Stimulated activated CD4-positive, alpha-beta T cell treated with anti-CD3 and anti-CD28 coated beads, Interleukin-2, amount 100 ng/mL, for 4 hours (primary cell): ENCODE data around the gene CCDC91.
"Not testable (repeated sequence)": the region's sequence is repeated elsewhere in the genome, so short reads cannot be mapped to it uniquely, and the experiment has no call there.

Experiments
- DNase-seq: peaks from one replicate; pipeline ENCODE4 v3.0.0-alpha.2; 2020; ENCODE audit warnings: low read depth

CCDC91 gene

DNA sequence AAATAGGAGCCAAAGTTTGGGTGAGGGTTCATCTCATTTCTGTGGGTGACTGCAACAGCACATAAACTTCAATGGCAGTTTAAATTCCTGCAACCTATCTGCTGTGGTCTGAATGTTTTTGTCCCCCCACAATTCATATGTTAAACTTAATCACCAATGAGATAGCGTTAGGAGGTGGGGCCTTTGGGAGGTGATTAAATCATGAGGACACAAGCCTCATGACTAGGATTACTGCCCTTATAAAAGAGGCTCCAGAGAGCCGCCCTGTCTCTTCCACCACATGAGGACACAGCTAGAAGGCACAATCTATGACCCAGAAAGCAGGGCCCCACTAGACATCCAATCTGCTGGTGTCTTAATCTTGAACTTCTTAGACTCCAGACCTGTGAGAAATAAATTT lies 3.8 kb upstream of the CCDC91 start:
- no peak for DNase-seq

DNA sequence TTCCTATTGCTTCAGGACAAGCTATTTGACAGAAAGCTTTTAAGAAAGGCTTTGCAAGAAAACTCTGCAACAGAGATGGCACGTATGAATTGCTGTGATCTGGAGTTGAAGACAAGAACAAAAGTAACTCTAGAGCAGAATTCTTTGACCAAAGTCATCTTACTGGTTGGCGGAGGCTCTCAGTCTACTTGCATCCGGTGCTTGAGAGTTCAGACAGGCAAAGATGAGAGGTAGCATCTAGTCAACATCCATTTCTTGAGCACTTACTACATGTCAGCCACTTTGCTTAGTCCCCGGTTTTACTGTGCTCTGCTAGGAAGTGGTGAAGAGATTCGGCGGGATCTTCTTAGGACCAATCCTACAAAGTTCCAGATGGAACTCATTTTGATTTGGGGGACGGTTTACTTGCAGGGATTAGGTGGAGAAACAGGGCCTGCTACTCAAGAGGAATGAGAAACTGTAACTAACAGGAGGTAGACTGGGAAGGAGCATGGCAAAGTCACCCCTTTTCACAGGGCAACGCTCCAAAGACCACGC lies 404 bp upstream of the CCDC91 start:
- no peak for DNase-seq

DNA sequence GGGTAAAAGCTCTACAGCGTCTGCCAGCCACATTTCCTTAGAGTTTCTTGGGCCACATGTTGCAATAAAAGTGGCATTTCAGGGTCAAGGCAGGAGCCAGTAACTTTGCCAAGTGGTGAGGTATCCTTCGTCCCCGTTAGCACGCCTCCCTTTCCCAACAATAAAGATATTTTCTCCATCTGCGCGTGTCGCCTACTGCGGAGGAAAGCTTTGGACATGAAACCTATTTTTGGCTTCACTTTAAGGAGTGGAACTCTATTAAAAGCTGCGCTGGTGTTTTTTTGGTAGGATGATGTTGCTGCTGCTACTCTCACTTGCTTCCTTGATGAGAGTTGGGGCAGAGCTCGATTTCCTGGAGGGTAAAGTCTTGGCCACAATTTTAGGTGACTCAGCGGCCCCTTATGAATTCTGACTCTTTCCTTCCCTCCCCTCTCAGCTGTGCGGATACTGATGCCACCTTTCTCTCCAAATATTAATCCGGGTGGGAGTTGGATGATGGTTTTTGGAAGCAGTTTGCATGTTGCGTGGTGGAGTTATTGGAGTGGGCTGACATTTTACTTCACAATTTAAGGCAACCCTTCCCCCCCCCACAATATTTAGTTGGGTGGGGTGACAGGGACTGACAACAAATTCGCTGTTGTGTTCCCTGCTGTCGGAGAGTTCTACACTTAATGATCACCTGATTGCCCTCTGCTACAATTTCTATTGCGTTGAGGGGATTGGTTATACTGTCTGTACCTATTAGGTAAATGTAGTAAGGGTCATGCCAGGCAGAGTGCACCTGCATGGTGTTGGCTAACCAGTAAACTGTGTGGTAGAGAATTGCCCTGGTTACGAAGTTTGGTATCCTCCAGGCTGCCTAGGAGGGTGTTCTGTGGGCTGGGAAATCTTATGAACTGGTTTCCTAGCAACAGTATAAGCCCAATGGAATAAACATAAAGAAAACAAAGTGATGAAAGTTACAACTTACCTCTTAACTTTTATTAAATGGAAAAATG lies 1.1 kb downstream of the CCDC91 start:
- DNase-seq, result no peak

DNA sequence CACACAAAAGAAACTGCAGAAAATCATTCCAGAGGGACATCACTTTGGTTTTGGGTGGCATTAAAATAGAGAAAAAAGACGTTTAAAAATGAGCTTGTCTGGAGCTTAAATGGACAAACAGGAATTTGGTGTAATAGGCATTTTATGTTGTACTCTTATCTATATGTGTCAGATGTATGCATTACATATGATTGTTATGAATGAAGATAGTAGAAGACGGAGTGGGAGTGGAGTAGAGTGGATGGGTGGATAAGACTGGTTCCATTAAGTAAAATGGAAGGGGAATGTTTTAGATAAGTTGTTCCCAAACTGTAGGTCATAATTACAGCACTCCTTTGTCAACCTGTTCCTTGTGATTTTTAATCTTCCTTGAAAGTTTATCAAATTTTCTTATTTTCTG lies 1.9 kb downstream of the CCDC91 start:
- DNase-seq, result no peak

DNA sequence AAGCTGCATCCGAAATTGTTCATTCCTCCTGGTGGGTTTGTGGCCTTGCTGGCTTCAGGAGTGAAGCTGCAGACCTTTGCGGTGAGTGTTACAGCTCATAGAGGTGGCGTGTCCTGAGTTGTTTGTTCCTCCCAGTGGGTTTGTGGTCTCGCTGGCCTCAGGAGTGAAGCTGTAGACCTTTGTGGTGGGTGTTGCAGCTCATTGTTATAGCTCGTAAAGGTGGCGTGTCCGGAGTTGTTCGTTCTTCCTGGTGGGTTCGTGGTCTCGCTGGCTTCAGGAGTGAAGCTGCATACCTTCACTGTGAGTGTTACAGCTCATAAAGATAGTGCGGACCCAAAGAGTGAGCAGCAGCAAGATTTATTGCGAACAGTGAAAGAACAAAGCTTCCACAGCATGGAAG lies 4.4 kb downstream of the CCDC91 start:
- not testable (repeated sequence) for DNase-seq

DNA sequence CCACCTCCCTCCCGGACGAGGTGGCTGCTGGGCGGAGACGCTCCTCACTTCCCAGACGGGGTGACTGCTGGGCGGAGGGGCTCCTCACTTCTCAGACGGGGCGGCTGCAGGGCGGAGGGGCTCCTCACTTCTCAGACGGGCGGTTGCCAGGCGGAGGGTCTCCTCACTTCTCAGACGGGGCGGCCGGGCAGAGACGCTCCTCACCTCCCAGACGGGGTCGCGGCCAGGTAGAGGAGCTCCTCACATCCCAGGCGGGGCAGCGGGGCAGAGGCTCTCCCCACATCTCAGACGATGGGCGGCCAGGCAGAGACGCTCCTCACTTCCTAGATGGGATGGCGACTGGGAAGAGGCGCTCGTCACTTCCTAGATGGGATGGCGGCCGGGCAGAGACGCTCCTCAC lies 10.9 kb downstream of the CCDC91 start:
- DNase-seq, result not testable (repeated sequence)

DNA sequence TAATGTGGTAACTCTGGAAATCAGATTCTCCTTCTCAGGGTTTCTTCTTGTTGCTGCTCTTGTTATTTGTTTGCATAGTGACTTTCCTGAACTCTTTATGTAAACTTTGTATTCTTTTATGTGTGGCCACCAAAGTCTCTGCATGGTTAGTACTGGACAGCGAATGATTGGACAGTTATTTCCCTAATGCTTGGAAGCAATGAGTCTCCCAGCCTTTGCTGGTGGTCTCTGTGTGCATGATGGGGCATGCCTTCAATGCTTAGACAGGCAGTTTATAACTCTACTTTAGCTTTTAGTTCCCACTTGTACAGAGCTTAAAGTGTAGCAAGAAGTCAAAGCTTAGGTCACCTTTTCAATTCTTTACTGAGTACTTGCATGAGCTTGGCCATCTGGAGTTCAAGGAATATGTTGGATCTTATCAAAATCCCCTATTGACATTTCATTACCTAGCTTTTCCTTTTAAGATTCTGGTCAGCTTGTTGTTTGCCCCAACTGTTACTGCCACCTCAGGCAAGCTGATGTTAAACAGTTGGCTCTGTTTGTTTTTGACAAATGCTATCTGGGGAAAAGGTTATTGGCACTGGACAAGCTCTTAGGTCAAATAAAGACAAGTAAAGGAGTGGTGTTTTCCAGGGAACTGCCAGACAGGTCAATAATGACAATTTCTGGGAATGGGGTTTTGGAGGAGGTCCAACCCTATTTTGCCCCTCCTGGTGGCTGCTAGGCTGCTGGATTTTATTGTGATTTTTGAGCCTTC lies 12.3 kb downstream of the CCDC91 start:
- no peak for DNase-seq

DNA sequence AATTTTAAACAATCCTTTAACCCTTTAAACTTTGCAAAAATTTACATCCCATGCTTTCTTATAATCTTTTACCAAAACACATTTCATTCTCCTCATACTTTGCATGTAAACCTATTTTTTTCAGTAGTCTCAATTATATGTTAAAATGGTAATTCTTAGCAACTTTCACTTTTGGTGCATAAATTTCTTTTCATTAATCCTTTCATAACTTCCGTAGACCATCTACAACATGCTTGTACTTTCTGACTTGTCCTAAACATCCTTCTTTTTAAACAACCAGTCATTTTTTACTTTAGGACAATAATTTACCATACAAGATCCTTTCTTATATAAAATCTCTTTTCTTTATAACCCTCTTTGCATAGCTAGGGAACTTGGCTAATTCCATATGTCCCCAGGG lies 19.5 kb downstream of the CCDC91 start:
- no peak for DNase-seq

DNA sequence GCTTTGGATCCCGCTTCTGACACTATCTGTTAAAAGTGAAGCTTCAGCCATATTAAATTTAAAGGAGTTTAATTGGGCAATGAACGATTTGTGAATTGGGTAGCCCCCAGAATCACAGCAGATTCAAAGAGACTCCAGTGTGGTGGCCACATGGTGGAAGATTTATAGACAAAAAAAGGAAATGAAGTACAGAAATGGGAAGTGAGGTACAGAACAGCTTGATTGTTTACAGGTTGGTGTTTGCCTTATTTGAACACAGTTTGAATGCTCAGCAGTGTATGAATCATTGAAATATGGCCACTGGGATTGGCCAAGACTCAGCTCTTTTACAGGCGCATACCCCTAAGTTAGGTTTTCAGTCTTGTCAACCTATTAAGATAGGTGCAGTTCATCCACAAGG lies 21.9 kb downstream of the CCDC91 start:
- no peak for DNase-seq

DNA sequence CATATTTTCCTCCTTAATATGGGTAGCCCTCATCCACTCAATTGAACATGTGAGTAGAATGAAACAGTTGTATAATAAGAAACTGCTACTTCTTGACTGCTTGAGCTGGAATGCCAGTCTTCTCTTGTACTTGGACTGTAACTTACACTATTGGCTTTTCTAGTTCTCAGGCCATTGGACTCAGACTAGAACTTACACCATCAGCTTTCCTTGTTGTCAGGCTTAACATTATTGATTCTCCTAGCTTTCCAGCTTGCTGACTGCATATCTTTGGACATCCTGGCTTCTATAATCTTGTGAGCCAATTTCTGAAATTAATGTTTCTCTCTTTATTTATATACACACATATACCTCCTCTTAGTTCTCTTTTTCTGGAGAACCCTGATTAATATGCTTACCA lies 24.8 kb downstream of the CCDC91 start:
- DNase-seq, result no peak

DNA sequence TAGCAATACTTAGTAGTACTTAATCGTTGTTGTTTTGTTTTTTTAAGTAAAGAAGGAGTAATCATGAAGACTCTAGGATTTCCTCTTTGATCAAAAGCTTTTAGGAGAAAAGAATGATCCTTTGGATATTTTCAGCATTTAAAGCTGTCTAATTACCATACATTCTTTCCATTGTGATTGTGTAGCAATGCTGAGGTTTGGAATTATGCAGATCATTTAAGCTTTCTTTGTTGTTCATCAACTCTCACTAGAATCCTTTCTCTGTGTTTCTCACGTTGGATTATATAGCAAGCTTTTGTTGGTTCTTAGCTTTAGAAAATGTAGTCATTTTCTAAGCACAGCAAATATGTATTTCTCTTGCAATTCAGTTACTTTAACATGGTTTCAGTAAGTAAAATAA lies 25.8 kb downstream of the CCDC91 start:
- DNase-seq, result no peak

DNA sequence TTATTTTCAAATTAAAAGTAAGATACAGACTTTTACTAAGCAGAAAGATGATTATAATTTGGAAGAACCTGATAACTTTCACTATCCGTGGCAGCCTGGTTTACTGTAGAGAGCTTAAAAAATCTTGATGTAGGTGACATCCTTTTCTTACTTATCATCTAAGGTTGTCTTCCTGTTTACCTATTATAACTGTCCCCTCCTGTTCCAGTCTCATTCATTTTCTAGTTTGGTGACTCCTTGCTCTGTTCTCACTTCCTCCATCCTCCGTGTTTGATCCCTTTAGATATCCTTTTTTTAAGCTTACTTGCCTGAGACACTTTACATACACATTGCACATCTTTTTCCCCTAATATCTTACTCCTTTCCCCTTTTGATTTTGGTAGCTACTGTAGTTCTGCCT lies 27.5 kb downstream of the CCDC91 start:
- no peak for DNase-seq

DNA sequence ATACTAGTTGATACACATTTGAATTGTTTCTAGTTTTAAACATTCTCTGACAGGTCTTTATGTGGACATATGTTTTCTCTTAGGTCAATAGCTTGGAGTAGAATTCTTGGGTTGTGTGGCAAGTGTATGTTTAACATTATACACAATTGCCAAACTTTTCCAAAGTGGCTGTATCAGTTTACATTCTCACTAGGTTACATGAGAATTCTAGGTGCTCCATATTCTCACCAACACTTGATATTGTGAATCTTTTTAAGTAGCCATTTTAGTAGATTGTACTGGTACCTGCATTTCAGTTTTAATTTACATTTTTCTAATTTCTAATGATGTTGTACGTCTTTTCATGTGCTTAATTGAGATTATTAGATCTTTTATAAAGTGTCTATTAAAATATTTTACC lies 28.6 kb downstream of the CCDC91 start:
- DNase-seq, result no peak

DNA sequence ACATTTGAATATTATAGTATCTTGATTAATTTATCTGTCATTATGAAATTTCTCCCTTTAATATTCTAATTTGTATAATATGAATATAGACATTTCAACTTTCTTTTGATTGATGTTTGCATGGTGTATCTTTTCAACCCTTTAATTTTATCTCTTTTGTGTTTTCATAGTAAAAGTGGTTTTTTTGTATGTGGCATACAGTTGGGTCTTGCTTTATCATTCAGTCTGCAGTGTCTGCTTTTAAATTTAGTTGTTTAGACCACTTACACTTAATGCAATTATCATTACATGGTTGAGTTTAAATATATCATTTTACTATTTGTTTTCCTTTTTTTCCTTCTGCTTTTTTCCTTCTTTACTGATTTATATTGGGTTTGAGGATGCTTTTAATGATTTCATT lies 29.6 kb downstream of the CCDC91 start:
- no peak for DNase-seq

DNA sequence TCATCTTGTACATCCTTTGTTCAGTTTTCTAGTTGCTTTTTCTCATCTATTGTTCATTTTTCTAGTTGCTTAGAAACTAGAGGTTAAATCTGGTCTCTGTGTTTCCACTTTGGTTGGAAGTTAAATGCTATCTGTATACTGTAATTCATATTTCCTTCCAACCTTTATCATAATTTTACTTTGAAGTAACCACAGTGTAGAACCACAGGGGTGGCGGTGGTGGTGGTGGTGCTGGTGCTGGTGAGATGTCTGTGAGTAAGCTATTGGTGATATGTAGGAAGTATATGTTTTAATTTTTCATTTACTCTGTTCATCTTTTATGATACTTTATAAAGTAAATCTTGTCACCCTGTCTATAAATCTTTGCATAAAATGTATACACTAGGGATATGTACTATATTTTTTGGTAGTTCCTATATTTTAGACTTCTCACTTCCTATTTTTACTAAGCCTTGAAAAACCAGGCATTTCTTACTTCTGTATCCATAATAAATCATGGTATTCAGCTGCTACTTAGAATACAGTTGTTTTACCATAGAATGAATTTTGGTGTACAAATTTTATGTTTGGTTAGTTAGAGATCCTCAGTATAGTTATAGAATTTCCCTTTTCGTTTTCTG lies 31.9 kb downstream of the CCDC91 start:
- DNase-seq, result peak; percentile 64

DNA sequence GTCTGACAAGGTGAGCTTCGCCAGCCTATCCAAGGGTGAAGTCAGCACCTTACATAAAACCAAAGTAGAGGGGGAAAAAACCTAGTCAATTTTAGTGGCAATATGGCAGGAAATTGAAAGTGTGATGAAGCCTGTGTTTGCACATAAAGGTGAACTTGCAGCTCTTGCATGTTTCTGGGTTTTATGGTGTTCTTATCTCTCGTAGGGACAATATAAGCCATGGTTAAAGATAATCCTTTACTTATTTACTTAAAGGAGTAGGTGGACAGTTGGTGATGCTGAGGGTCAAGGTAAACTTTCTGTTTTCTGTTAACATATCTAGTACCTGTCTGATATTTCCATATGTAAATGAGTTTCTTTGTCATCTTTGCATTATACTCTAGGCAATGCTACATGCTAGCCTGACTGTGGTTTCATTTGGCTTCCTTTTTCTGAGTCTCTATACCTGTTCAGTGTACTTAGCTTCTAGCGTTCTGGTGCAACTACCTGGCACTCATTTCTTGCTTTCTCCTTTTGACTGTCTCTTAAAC lies 32.8 kb downstream of the CCDC91 start:
- DNase-seq, result no peak

DNA sequence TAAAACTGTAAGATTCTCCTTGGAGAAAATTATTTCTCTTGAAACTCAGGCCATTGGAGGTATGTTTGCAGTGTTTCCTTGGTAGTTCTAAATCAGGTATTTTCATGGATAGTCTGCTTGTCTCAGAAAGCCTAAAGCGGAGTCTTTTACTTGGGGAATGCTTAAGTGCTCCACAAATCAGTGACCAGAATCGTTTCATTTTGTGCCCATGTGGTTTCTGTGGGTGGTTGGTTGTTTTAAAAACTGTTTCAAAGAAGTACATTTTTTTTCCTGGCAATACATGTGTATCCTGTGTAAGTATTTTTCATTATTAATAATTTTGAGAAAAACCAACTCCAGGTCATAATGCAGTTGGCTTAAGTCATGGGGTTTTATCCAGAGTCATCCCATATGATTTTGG lies 33.6 kb downstream of the CCDC91 start:
- DNase-seq, result no peak

DNA sequence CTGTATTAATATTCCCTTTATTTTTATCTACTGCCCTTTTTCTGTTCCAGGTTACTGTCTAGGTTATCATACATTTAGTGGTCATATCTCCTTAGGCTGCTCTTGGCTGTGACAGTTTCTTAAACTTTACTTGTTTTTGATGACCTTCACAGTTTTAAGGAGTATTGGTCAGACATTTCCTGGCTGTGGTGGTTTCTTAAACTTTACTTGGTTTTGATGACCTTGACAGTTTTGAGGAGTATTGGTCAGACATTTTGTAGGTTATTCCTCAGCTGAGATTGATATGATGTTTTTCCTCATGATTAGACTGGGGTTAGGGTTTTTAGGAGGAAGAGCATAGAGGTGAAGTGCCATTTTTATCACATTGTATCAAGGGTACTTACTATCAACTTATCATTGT lies 36.4 kb downstream of the CCDC91 start:
- DNase-seq, result no peak

DNA sequence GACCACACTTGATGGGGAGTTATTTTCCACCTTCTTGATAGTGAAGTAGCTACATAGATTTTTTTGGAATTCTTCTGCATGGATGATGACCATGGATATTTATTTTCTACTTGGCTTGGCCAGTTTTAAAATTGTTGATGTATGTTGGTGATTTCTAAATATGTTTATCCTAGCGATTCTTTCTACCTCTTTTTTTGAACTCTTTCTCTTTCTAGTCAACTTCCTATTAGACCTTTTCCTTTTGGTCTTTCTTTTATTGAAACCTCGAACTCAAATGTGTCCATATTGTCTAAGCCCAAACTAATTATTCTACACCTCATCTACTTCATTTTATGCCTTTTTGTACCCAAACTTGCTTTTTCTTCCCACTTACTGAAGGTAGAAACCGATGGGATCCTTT lies 37.0 kb downstream of the CCDC91 start:
- no peak for DNase-seq

DNA sequence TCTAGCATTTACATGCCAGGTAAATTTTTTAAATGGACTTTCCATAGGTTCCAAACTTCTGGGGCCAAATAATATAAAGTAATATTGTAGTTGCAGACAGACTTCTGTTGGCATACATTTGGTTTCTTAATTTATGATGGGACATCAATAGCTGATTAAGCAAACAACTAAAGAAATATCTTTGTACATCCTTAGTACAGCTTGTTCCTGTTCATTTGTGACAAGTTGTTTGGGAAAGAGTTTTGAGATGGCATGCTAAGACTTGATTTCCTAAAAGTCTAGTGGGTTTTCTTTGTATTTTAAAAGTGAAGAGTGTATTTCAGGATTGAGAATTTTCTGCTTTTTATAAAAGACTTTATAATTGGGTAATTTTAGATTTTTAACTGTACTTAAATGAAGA lies 41.0 kb downstream of the CCDC91 start:
- DNase-seq, result no peak

DNA sequence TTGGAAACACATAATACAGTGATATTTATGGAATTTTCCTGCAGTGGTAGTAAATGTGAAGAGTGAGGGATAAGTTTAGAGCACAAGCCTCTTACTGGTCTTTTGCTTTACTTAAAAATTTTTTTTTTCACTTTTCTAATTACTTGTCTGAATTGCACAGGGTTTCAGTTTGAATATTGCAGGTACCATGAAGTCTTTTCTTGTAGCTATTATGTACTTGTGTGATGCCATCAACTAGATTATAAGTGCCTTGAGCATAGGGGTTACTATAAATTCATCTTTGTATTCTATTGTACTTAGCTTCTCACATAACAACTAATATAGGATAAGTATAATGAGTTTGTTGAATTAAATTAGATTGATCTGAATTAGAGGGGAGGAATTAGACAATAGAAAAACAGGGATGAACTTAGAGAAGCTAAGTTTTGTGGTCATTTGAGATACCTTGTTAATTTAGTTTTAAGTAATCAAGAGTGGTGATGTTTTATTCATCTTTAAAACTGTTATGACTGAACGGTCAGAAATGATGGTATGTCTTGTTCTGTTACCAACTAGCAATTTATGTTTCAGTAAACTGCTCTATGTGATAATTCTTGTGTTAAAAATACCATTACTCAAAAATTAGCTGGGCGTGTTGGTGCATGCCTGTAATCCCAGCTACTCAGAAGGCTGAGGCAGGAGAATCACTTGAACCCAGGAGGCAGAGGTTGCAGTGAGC lies 42.1 kb downstream of the CCDC91 start:
- no peak for DNase-seq

DNA sequence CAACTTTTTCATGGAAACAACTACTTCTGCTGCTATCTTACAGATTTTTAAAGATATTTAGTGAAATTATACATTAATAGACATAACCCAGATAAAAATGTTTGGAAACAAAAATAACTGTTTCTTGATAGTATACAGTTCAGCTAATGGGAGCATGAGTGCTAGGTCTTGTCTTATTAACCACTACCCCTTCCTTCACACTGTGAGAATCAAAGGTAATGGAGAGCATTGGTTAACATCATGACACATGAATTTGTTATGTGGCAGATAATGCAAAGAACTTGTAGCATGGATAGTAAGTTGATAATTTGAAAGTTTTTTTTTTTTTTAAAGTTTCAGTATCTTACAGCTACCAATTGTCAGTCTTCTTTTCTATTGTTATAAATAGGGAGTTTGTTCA lies 44.2 kb downstream of the CCDC91 start:
- no peak for DNase-seq
